ENCODE results near the gene MAN1B1. TPM values are rescaled to one million over a fixed set of nuclear protein-coding genes. Genes with fewer than 3 reads are reported as not detected.

Gene MAN1B1
- total and polyA plus RNA-seq, 2 of the 8 experiments (the other 6 are each of a cell fraction or from before 2014, with no cell fraction given), result 33.7 to 36.3 TPM

GRCh38 chr9:137108608-137109249, 21.9 kb downstream of the MAN1B1 start:
- POLR2A ChIA-PET (ENCODE audit: partially characterized antibody), result interaction anchor here (0.6 to 1.2 kb wide), 2 partner anchors 18 to 20 kb away, joined by 3 to 4 read pairs; no protein-coding TSS in a partner anchor
- H3K4ac ChIP-seq (replicated peaks; ENCODE audit: insufficient read length, low read depth, low read length), result no peak overlapping the region
- CTCF ChIA-PET (ENCODE audit: partially characterized antibody), result interaction anchor here (0.7 to 1.4 kb wide), 3 partner anchors 12 to 178 kb away, joined by 3 to 6 read pairs (median 3); no protein-coding TSS in a partner anchor
- no peak overlapping the region for H2BK12ac ChIP-seq (ENCODE audit: low read depth, low read length)
- no peak overlapping the region; the same call in 1 of the 2 replicates for H4K8ac ChIP-seq (ENCODE audit: extremely low read depth, insufficient read depth, low read length)
- no peak overlapping the region for H4K91ac ChIP-seq (replicated peaks; ENCODE audit: insufficient read length, low read length)
- no peak overlapping the region for H3K23ac ChIP-seq (ENCODE audit: insufficient read length)
- H4K20me1 ChIP-seq (replicated peaks in 1 of 2; ENCODE audit: control insufficient read depth in 1 of 2, insufficient read depth in 2 of 2, low read length in 2 of 2), result no peaks in the 10 kb centered on the region
- H2BK120ac ChIP-seq (replicated peaks; ENCODE audit: low read depth, low read length), result no peak overlapping the region
- H3K27me3 ChIP-seq (replicated peaks in 1 of 4; ENCODE audit: control insufficient read depth in 3 of 4, extremely low read depth in 1 of 4, insufficient read depth in 3 of 4, low read length in 3 of 4), result peaks cover 3 to 12% (median 7%) of the 10 kb centered on the region in 4 experiments; a peak in 6 of 7 replicates
- no peak overlapping the region for H2AFZ ChIP-seq (ENCODE audit: low read length)
- 90% methylated on average over 29 of the region's 29 CpGs; no CpG with 5 or more reads in 1 of the 2 experiments for WGBS, 2 experiments (ENCODE audit: extremely low coverage in 1 of 2, insufficient coverage in 1 of 2, insufficient read length in 1 of 2, insufficient replicate concordance in 2 of 2, low coverage in 1 of 2, low lambda C conversion rate in 2 of 2, missing lambda C conversion rate in 1 of 2)
- no peak overlapping the region for H2AK5ac ChIP-seq (ENCODE audit: low read depth, low read length)
- no peak for DNase-seq (ENCODE audit: low read depth in 1 of 2, low spot score in 2 of 2)
- no peak overlapping the region for H3K56ac ChIP-seq (replicated peaks; ENCODE audit: insufficient read length, low read depth, low read length)
- H2BK5ac ChIP-seq (ENCODE audit: low read depth, low read length), result no peak overlapping the region
- peaks cover 0 to 3% (median 0%) of the 10 kb centered on the region in 4 experiments; a peak in 1 of 7 replicates for H3K4me1 ChIP-seq (replicated peaks in 1 of 4; ENCODE audit: control insufficient read depth in 3 of 4, insufficient read depth in 4 of 4, low read length in 3 of 4)
- TF ChIP-seq TEAD4 (IDR thresholded peaks at IDR 0.05; ENCODE audit: low read depth, low read length) (no peak), SAP30 (IDR thresholded peaks at IDR 0.05; ENCODE audit: insufficient read depth, insufficient replicate concordance, low read length) (no peak)
- no peak overlapping the region for H3K4me2 ChIP-seq (ENCODE audit: insufficient read depth in 1 of 2, low read depth in 2 of 2, low read length in 2 of 2)
- no peaks in the 10 kb centered on the region for H3K9me3 ChIP-seq (ENCODE audit: insufficient read depth in 2 of 2, low read depth in 1 of 2, low read length in 1 of 2)
- no peak overlapping the region for H3K18ac ChIP-seq (ENCODE audit: extremely low read depth, low read length)
- H3K36me3 ChIP-seq (ENCODE audit: control insufficient read depth in 2 of 4, insufficient read depth in 4 of 4, low read length in 3 of 4), result peaks cover 2 to 7% (median 4%) of the 10 kb centered on the region in 4 experiments; a peak in 6 of 8 replicates
- H3K9ac ChIP-seq (replicated peaks in 1 of 4; ENCODE audit: extremely low read depth in 1 of 4, low read depth in 3 of 4, low read length in 3 of 4), result no peak overlapping the region
- H2BK20ac ChIP-seq (ENCODE audit: low read length), result no peak overlapping the region
- no peak for FAIRE-seq
- no peaks in the 10 kb centered on the region; the same call in 1 of the 2 replicates for H3K23me2 ChIP-seq (ENCODE audit: low read depth, low read length)
- H2BK15ac ChIP-seq (ENCODE audit: low read length), result no peak overlapping the region
- no peaks in the 10 kb centered on the region; the same call in 1 of the 2 replicates for H3K79me1 ChIP-seq (ENCODE audit: low read depth, low read length)
- no peak overlapping the region for H4K5ac ChIP-seq (ENCODE audit: insufficient read length, low read depth, low read length)
- H3K79me2 ChIP-seq (ENCODE audit: control insufficient read depth in 1 of 2, insufficient read depth in 2 of 2, low read length in 2 of 2), result no peaks in the 10 kb centered on the region
- no peak overlapping the region for H3K14ac ChIP-seq (ENCODE audit: insufficient read length)
- no peak overlapping the region for H3K4me3 ChIP-seq (ENCODE audit: extremely low read depth in 1 of 4, insufficient read depth in 2 of 4, low read depth in 3 of 4, low read length in 4 of 4)
- H3K27ac ChIP-seq (ENCODE audit: low read depth, low read length), result no peak overlapping the region
